ENCODE results near the gene WASHC4. TPM values are rescaled to one million over a fixed set of nuclear protein-coding genes. Genes with fewer than 3 reads are reported as not detected.

Gene WASHC4
- total and polyA plus RNA-seq, 2 experiments from 2014 or later: 75.7 to 83.0 TPM

- no peak overlapping the region for H3K27ac Mint-ChIP-seq
- H3K36me3 Mint-ChIP-seq (ENCODE audit: low read depth): peaks cover 71% of the 10 kb centered on the region
- peaks cover 17% of the 10 kb centered on the region for H3K4me1 Mint-ChIP-seq
- H3K4me2 ChIP-seq: no peak overlapping the region
- H3K36me3 ChIP-seq (ENCODE audit: insufficient read depth): peaks cover 45% of the 10 kb centered on the region; the same call in 1 of the 2 replicates
- H3K4me1 ChIP-seq (ENCODE audit: insufficient read depth): peaks cover 12% of the 10 kb centered on the region
- H4K20me1 ChIP-seq (replicated peaks; ENCODE audit: insufficient read depth): no peaks in the 10 kb centered on the region
- H3K9me2 ChIP-seq (ENCODE audit: insufficient read depth): no peaks in the 10 kb centered on the region
- no peak overlapping the region for H3K4me3 Mint-ChIP-seq
- H3F3A ChIP-seq (replicated peaks; ENCODE audit: low read depth): no peaks in the 10 kb centered on the region
- H3K4me3 ChIP-seq: no peak overlapping the region
- no peak overlapping the region for H3K27ac ChIP-seq (ENCODE audit: low read depth)
- ATAC-seq (no peak), DNase-seq (ENCODE audit: low spot score) (no peak)
- H3K27me3 Mint-ChIP-seq (ENCODE audit: insufficient read depth, low read depth, poor library complexity): no peaks in the 10 kb centered on the region
- TF ChIP-seq NANOG (IDR thresholded peaks at IDR 0.05; ENCODE audit: borderline replicate concordance): no peak
- TF ChIP-seq EZH2phosphoT487 (IDR thresholded peaks at IDR 0.05; ENCODE audit: unreplicated experiment): no peak
- no peak for TF ChIP-seq POLR2AphosphoS5 (IDR thresholded peaks at IDR 0.05; ENCODE audit: low read depth)
- TF ChIP-seq, protein P1, sequence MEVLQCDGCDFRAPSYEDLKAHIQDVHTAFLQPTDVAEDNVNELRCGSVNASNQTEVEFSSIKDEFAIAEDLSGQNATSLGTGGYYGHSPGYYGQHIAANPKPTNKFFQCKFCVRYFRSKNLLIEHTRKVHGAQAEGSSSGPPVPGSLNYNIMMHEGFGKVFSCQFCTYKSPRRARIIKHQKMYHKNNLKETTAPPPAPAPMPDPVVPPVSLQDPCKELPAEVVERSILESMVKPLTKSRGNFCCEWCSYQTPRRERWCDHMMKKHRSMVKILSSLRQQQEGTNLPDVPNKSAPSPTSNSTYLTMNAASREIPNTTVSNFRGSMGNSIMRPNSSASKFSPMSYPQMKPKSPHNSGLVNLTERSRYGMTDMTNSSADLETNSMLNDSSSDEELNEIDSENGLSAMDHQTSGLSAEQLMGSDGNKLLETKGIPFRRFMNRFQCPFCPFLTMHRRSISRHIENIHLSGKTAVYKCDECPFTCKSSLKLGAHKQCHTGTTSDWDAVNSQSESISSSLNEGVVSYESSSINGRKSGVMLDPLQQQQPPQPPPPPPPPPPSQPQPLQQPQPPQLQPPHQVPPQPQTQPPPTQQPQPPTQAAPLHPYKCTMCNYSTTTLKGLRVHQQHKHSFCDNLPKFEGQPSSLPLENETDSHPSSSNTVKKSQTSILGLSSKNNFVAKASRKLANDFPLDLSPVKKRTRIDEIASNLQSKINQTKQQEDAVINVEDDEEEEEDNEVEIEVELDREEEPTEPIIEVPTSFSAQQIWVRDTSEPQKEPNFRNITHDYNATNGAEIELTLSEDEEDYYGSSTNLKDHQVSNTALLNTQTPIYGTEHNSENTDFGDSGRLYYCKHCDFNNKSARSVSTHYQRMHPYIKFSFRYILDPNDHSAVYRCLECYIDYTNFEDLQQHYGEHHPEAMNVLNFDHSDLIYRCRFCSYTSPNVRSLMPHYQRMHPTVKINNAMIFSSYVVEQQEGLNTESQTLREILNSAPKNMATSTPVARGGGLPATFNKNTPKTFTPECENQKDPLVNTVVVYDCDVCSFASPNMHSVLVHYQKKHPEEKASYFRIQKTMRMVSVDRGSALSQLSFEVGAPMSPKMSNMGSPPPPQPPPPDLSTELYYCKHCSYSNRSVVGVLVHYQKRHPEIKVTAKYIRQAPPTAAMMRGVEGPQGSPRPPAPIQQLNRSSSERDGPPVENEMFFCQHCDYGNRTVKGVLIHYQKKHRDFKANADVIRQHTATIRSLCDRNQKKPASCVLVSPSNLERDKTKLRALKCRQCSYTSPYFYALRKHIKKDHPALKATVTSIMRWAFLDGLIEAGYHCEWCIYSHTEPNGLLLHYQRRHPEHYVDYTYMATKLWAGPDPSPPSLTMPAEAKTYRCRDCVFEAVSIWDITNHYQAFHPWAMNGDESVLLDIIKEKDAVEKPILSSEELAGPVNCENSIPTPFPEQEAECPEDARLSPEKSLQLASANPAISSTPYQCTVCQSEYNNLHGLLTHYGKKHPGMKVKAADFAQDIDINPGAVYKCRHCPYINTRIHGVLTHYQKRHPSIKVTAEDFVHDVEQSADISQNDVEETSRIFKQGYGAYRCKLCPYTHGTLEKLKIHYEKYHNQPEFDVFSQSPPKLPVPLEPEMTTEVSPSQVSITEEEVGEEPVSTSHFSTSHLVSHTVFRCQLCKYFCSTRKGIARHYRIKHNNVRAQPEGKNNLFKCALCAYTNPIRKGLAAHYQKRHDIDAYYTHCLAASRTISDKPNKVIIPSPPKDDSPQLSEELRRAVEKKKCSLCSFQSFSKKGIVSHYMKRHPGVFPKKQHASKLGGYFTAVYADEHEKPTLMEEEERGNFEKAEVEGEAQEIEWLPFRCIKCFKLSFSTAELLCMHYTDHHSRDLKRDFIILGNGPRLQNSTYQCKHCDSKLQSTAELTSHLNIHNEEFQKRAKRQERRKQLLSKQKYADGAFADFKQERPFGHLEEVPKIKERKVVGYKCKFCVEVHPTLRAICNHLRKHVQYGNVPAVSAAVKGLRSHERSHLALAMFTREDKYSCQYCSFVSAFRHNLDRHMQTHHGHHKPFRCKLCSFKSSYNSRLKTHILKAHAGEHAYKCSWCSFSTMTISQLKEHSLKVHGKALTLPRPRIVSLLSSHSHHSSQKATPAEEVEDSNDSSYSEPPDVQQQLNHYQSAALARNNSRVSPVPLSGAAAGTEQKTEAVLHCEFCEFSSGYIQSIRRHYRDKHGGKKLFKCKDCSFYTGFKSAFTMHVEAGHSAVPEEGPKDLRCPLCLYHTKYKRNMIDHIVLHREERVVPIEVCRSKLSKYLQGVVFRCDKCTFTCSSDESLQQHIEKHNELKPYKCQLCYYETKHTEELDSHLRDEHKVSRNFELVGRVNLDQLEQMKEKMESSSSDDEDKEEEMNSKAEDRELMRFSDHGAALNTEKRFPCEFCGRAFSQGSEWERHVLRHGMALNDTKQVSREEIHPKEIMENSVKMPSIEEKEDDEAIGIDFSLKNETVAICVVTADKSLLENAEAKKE (CRISPR knock-in tag; IDR thresholded peaks at IDR 0.05): no peak
- no peak for TF ChIP-seq CTCF (conservative IDR thresholded peaks at IDR 0.05; ENCODE audit: low read depth in 2 of 2)
- TF ChIP-seq ZNF114 (CRISPR knock-in tag; IDR thresholded peaks at IDR 0.05): no peak
- no peak for TF ChIP-seq STAT1 (IDR thresholded peaks at IDR 0.05; ENCODE audit: unreplicated experiment)
- no peak for TF ChIP-seq CREB1 (CRISPR knock-in tag; IDR thresholded peaks at IDR 0.05; ENCODE audit: low read depth)
- TF ChIP-seq ETS1 (IDR thresholded peaks at IDR 0.05): no peak
- no peak for TF ChIP-seq JUNB (IDR thresholded peaks at IDR 0.05; ENCODE audit: unreplicated experiment)
- TF ChIP-seq REST (IDR thresholded peaks at IDR 0.05; ENCODE audit: unreplicated experiment): no peak
- no peak for TF ChIP-seq EZH2 (IDR thresholded peaks at IDR 0.05; ENCODE audit: low read depth, unreplicated experiment)
- no peak for TF ChIP-seq ZNF331 (CRISPR knock-in tag; IDR thresholded peaks at IDR 0.05; ENCODE audit: low read depth)
- no peak overlapping the region for H2AFZ ChIP-seq
- H3K27me3 ChIP-seq (ENCODE audit: insufficient read depth): no peaks in the 10 kb centered on the region
- no peaks in the 10 kb centered on the region for H3K9me3 Mint-ChIP-seq
- peaks cover 28% of the 10 kb centered on the region for H3K79me2 ChIP-seq (replicated peaks; ENCODE audit: insufficient read depth)
Observed at GRCh38 chr12:105116969-105117368, 9.4 kb downstream of the WASHC4 start.

All from GM23338 (cell line).